ENCODE results near the gene NACC2.
"Not testable (repeated sequence)": the region's sequence is repeated elsewhere in the genome, so short reads cannot be mapped to it uniquely, and the experiment has no call there.

DNA sequence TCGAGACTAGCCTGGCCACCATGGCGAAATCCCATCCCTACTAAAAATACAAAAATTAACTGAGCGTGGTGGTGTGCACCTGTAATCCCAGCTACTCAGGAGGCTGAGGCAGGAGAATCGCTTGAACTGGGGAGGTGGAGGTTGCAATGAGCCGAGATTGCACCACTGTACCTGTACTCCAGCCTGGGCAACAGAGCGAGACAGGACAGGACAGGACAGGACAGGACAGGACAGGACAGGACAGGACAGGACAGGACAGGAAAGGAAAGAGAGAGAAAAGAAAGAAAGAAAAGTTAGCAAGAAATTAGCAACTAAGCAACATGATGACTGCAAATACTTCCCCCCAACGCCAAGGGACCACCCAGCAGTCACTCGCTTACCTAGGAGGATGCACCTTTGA lies 33.2 kb downstream of the NACC2 start:
- TF ChIP-seq, protein P1, sequence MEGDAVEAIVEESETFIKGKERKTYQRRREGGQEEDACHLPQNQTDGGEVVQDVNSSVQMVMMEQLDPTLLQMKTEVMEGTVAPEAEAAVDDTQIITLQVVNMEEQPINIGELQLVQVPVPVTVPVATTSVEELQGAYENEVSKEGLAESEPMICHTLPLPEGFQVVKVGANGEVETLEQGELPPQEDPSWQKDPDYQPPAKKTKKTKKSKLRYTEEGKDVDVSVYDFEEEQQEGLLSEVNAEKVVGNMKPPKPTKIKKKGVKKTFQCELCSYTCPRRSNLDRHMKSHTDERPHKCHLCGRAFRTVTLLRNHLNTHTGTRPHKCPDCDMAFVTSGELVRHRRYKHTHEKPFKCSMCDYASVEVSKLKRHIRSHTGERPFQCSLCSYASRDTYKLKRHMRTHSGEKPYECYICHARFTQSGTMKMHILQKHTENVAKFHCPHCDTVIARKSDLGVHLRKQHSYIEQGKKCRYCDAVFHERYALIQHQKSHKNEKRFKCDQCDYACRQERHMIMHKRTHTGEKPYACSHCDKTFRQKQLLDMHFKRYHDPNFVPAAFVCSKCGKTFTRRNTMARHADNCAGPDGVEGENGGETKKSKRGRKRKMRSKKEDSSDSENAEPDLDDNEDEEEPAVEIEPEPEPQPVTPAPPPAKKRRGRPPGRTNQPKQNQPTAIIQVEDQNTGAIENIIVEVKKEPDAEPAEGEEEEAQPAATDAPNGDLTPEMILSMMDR (IDR thresholded peaks at IDR 0.05; ENCODE audit: low read depth, low read length), result not testable (repeated sequence)
- TF ChIP-seq EZH2phosphoT487 (IDR thresholded peaks at IDR 0.05; ENCODE audit: low read depth), result not testable (repeated sequence)

Data from OCI-LY3 (cell line).